DMS53 (cell line): ENCODE results near the gene PIP5K1B.
A peak's percentile ranks its signal among the peaks of the same experiment; 100 is the strongest.

Experiments used
- DNase-seq: peaks from one replicate; lab custom pipeline; 2025; lab: John Stamatoyannopoulos, UW

The PIP5K1B gene

DNA sequence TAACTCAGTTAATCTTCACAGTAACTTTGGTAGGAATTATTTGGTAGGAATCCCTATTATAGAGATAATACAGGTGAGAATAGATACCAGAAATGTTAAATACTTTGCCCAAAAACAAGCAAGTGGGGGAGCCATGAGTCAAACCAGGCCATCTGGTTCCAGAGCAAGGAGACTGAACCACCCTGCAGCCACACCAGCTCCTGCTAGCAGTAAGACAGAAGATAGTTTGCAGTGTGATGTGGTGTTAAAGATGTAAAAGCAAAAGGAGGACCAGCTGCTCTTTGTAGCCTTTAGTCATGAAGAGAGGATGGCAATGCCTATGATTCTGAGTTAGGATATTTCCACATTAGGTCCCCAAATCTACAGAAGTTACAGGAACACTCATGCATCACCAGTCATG lies 207.5 kb downstream of the PIP5K1B start:
- peak; percentile 22 for DNase-seq

DNA sequence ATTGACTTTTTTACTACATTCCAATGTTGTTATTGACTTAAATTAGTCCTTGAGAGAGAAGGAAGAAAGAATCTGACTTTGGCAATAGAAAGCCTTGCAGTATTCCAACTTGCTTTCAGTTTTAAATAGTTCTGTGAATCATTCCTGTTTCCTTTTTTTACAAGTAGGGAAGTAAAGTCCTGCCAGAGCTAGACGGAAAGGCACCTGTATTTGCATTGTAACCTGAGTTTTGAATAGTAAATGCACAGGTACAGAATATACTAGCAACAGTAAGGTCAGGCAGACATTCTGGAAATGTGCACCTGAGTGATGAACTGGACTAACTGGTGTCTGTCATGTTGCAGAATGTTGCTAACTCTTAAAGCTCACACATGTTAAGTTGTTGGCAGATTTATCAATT lies 208.0 kb downstream of the PIP5K1B start:
- peak; percentile 71 for DNase-seq

GRCh38 chr9:68914751-68915150 lies 209.7 kb downstream of the PIP5K1B start:
- peak; percentile 25 for DNase-seq

DNA sequence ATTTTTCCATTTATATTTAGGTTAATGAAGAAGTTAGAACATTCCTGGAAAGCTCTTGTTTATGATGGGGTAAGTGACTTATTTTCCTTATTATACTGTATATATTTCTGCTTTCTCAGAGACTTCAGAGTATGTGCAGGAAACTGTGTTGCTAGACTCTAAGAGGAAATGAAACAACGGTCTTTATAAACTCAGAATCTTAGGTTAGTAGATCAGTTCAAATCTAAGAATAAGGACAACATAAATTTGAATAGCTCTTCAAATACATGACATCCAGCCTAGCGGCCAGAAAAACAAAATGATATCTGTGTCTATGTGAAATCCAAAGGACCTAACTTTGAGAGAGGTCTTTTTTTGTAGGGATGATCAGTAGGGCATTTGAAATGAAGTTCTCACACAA lies 214.6 kb downstream of the PIP5K1B start:
- DNase-seq = no peak

DNA sequence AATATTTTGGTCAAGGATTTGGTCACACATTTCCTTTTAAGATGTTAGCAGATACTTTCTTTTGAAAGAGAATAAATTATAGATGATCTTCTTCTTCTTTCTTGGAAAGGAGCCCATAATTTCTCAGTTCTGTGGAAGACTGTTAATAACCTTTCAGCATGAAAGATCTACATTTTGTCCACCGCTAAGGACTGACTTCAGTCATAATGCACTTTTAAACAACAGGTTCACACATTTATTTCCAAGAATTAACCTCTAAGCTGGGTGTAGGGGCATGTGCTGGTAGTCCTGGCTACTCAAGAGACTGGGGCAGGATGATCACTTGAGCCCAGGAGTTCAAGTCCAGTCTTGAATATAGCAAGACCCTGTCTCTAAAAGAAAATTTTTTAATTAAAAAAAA lies 215.9 kb downstream of the PIP5K1B start:
- no peak for DNase-seq

GRCh38 chr9:68923480-68923879 lies 218.4 kb downstream of the PIP5K1B start:
- no peak for DNase-seq

GRCh38 chr9:68925175-68925574 lies 220.1 kb downstream of the PIP5K1B start:
- no peak for DNase-seq

- no peak for DNase-seq
These were observed 222.1 kb downstream of the PIP5K1B start for GRCh38 chr9:68927165-68927564.

- no peak for DNase-seq
These were observed 226.8 kb downstream of the PIP5K1B start for GRCh38 chr9:68931821-68932220.

- no peak for DNase-seq
These were observed 227.4 kb downstream of the PIP5K1B start for GRCh38 chr9:68932458-68932857.

- no peak for DNase-seq
These were observed 228.6 kb downstream of the PIP5K1B start for GRCh38 chr9:68933434-68934328.

DNA sequence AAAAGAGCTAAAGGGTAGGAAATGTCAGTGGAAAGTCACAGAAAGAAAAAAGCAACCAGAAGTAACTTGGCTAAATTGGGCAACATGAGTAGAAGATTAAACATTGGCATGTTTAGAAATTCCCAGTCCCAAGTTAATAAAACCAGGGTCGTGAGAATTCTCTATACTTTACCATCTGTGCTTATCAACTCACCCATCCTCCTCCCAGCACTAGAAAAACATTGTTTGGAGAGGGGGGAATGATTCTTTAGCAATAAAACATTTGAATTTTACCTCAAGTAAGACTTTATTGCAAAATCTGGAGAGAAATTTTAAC lies 229.2 kb downstream of the PIP5K1B start:
- no peak for DNase-seq

- DNase-seq = no peak
These were observed 235.5 kb downstream of the PIP5K1B start for GRCh38 chr9:68940573-68940972.

DNA sequence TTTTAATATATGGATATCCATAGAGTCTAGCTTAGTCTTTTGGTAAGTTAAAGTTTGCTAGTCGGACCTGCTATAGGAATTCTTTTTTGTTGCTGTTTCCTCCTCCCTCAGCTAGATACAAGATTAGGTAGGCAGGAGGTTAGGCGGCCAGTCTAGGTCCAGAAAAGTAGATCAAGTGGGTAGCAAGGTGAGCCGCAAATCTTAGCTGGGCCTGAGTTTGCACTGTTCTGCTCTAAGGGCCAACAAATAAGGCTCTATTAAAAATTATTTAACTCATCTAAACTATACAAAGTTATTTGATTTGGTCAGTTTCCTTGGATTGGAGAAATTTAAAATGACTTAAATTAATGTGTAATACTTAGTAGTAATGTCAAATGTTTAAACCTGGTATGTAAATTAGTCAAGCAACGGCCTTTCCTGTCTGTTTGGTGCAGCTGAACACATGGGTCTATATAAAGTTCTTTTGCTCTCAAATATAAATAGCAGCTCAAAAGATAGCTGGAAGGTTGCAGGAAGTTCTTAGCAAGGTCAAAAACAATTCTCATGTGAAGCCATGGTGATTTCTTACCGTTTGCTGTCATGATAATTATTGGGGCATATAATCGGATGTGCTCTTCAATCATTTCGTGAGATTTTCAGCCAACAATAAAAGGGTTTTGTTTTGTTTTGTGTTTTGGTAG lies 236.9 kb downstream of the PIP5K1B start:
- no peak for DNase-seq

GRCh38 chr9:68942790-68943189 lies 237.8 kb downstream of the PIP5K1B start:
- DNase-seq = no peak

- no peak for DNase-seq
These were observed 242.0 kb downstream of the PIP5K1B start for GRCh38 chr9:68947015-68947414.

DNA sequence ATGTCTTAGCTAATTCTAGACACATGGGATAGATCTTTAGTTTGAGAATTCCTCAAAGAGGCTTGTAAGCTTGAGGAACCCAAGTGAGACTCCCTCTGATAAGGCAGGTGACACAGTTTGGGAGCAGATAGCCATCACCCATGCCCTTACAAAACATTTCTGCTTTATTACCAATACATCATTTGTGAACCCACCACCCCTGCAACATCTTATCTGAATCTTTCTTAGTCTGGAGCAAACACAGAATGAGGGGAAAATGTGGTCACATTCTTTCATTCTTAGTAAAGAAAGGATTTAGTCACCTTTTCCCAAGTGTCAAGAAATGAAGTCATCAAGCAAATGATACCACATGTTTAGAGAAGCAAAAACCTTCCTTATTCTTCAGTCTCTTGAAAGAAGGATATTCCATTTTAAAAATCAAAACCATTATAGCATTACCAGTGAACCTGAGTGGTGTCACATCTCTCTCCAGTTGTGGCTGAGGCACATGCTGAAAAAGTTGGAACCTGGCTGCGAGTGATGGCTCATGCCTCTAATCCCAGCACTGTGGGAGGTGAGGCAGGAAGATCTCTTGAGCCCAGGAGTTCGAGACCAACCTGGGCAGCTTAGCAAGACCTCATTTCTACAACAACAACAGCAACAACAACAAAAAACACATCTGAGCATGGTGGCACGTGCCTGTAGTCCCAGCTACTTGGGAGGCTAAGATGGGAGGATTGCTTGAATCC lies 243.0 kb downstream of the PIP5K1B start:
- no peak for DNase-seq

GRCh38 chr9:68949271-68950000 lies 244.4 kb downstream of the PIP5K1B start:
- peak; percentile 56 for DNase-seq

DNA sequence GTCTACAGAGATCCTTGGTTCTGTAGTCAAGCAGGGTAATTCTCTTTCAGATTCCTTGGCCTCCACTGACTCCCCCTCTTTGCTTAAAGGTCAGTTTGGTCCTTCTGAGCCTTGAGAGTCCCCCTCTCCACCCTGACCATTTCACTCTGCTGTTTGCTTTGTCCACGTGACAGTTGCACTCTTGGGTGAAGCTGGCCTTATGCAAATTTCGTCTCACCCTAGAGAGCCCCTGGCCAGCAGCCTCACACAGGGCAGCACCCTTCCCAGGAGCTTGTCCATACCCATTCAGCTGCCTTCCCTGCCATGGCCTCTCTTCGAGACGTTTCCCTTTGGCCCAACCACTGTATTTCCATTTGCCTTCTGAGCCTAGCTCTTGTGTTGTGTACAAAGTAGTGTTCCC lies 245.1 kb downstream of the PIP5K1B start:
- DNase-seq = no peak

DNA sequence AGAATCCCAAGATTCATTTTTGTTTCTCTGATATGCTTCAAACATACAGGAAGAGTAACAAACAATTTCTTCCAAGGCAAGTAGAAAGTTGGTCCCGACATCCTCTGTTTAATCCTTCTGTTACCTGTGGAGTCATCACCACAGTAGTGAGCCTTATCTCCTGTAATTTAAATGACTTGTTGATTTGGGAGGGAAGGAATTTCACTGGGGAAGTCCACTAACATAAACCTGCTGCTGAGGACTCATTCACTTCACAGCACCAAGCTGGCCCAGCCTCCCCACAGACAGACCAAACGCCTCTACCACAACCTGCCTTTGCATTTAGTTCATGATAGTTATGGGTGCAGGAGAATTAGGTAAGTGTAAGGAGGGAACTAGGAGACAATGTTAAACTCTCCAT lies 245.6 kb downstream of the PIP5K1B start:
- no peak for DNase-seq

DNA sequence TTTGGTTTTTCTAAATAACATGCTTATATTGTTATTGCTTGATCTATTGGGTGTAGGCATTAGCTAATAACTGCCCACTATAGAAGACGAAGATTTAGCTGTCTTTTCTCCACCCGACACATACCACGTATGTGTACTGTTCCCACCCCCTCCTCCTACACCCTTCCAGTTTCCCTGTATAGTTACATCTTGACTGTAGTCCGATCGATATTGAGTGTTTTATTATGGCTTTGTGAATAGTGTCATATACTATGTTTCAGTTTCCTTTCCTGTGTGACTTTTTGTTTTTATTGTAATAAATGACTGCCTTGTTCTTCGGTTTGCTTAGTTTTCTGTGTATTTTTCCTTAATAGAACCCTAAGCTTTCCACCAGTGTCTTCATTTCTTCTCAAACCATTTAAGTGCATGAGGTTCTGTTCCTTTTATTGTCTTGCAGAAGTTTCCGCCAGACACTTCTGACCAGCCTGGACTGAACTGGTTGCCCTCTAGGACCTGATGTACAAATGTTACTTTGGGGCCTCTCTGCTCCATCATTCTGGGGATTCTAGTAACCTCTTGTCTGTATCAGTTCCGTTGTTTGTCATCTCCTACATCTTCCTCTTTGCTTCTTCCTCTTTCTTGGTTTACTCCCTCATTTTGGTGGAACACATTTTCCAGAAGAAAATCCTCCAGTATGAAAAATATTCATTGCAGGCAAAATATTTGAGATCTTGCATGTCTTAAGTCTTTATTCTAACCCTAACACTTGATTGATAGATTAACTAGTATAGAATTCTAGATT lies 247.0 kb downstream of the PIP5K1B start:
- no peak for DNase-seq
